AG10803 (cell line): ENCODE measurements around the gene PDIA5.
A peak's percentile ranks its signal among the peaks of the same experiment; 100 is the strongest.

ENCODE experiments used
- DNase-seq: peaks from one replicate; pipeline ENCODE4 v3.0.0; 2010; ENCODE audit warnings: low read depth
- H3K4me3 ChIP-seq: 2 replicates; pipeline ENCODE4 v1.5.1; 2011; ENCODE audit warnings: mild to moderate bottlenecking, low read length, control low read depth
- CTCF ChIP-seq: conservative IDR thresholded peaks from 2 replicates; pipeline ENCODE4 v1.5.1; 2011; ENCODE audit warnings: mild to moderate bottlenecking, low read length, control low read depth, inconsistent platforms

The PDIA5 gene

GRCh38 chr3:123100193-123100776 lies 33.5 kb downstream of the PDIA5 start:
- no peak for TF ChIP-seq CTCF
- DNase-seq, result no peak
- H3K4me3 ChIP-seq, result no peak overlapping the region

- no peak overlapping the region for H3K4me3 ChIP-seq
- DNase-seq, result no peak
- TF ChIP-seq CTCF, result no peak
These were observed 35.4 kb downstream of the PDIA5 start for GRCh38 chr3:123102249-123102648.

DNA sequence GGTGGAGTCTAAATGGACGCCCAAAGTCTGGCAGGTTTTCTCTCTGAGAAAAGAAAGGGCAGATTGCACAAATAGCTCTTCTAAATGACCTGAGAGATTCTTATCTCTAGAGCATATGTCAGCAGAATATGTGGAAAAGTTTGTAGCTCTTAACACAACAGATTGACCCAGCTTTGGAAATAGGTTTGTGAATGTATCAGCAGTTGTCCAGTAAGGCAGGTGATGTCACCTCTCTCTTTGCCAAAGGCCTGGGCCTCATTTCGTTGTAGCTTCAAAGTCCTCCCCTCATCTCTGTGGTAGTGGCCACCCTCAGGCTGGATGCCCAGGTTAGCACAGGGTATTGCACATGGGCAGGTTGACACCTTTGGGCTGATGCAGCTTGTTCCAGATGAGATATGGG lies 36.0 kb downstream of the PDIA5 start:
- no peak for DNase-seq
- H3K4me3 ChIP-seq, result no peak overlapping the region
- no peak for TF ChIP-seq CTCF

DNA sequence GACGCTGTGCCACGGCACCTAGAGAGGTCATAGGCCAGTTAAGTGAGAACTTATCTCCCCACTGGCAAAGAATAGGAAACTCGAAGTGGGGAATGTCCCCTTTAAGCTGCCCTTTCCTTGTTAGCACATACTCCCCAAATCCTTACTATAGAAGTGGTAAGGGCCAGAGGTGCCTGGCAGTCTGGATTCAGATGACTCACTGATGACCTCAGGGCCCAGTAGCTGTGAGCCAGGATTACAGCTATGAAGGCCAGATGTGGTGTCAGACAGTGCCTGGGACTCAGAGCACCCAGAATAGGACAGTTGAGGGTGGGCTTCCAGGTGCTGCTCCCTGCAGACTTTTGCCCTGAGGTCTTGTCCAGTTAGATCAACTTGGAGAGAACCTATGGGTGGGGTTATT lies 37.7 kb downstream of the PDIA5 start:
- peak; percentile 79 for DNase-seq
- TF ChIP-seq CTCF, result no peak
- no peak overlapping the region for H3K4me3 ChIP-seq

DNA sequence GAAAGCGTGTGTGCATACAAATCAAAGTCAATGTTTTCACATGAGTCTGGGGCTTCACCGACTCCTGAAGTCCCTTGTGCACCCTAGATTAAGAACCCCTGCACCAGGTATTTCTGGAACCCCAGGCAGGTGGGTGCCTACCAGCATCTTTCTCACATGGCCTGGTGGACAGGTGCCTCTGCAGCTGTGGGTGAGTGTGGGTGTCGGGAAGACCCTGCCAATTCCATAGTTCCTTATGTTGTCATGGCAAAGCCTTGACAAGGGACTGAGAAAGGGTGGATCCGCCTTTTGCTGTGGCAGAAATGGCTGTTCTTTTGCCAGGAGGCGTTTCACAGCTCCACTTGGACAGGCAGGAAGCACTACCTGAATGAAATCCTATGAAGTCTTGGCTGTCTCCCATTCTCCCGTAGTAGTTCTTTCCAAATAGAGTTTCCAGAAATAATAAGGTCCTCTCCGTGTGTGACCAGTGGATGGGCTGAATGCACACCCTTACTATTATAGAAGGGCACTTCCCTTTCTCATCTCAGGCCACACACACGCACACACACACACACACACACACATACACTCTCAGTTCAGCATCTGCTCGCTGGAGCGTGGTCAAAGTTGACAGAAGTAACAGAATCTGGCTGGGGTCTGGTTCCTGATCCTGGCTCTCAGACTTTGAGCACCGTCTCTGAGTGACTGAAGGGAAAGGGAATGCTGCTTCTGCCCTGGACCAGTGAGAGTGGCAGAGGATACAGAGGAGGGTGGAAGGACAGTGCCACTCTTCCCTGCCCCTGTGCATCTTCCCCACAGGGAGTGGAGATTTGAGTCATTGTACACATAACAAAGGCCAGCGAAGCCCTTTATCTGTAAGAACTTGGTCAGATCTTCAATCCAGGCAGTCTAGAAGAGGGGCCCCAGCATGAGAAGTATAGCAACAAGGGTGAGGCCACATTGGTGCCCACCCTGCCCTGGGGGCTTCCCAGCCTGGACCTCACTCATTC lies 38.7 kb downstream of the PDIA5 start:
- no peak for DNase-seq
- TF ChIP-seq CTCF, result no peak
- H3K4me3 ChIP-seq, result no peak overlapping the region

DNA sequence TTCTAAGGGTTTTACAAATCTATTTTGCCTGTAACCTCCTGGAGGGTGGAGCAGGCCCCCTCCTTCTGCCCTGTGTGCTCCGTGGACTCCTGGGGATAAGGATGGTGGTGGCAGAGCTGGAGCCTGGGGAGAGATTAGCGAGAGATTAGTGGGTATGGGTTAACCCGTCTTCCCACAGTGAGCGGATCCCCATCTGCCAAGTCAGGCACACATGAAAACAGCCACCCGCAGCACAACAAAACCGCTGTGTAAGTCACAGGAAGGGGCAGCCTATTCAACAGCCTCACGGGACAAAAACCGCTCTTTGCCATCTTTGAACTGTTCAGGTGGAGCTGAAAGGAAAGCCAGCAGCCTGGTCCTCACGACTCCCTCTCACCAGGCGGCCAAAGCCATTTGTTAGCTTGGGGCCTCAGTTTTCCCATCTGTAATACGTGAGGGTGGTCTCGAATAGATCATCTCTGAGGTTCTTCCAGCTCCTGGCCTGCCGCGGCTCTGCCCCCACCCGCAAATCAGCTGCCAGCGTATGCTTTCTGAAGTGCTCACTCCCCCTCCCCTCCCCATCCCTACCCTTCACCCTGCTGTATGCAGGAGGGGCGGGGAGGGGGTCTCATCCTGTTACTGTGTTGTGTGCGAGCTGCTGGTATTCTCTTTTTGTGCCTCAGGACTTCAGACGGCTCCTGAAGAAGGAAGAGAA lies 43.6 kb downstream of the PDIA5 start:
- TF ChIP-seq CTCF, result no peak
- DNase-seq, result no peak
- H3K4me3 ChIP-seq, result no peak overlapping the region
